Caco-2 (cell line): ENCODE data around the gene LRIG3. TPM values are rescaled to one million over a fixed set of nuclear protein-coding genes. Genes with fewer than 3 reads are reported as not detected.

Source experiments
- BruUV-seq: library from RNA; stranded (reverse); fragments of 400-500 nt; replicated peaks from 2 replicates; lab custom pipeline; 2021; lab: Mats Ljungman, UMichigan
- CTCF ChIA-PET: fragments of 300-600 bp; sonication (Branson Sonifier 250); formaldehyde crosslinking; loops from one replicate; lab custom pipeline; 2022; ENCODE audit warnings: antibody characterized with exemption; lab: Charles Lee
- POLR2A ChIA-PET: fragments of 300-600 bp; sonication (Branson Sonifier 250); formaldehyde crosslinking; loops from one replicate; lab custom pipeline; 2022; ENCODE audit warnings: antibody characterized with exemption; lab: Charles Lee
- DNase-seq, 2 experiments: peaks; one replicate each; pipeline versions ENCODE4 v3.0.0 to v3.0.0-alpha.2; 2020 to 2022
- H3K27me3 ChIP-seq: replicated peaks from 2 replicates; pipeline ENCODE4 v1.6.0; 2011; ENCODE audit warnings: low read length; ENCODE audit not compliant: control insufficient read depth, insufficient read depth
- H3K36me3 ChIP-seq: 2 replicates; pipeline ENCODE4 v1.5.1; 2011; ENCODE audit warnings: low read length; ENCODE audit not compliant: control insufficient read depth, insufficient read depth
- H3K4me1 ChIP-seq: fragments of 250-450 bp; sonication (Bioruptor Pico); 2 replicates; pipeline ENCODE4 v1.5.1; 2020; ENCODE audit warnings: mild to moderate bottlenecking
- H3K4me3 ChIP-seq: 2 replicates; pipeline ENCODE4 v1.5.1; 2011; ENCODE audit warnings: low read depth, mild to moderate bottlenecking, control low read depth, low read length
- H3K9me3 ChIP-seq: fragments of 250-450 bp; sonication (Bioruptor Pico); 2 replicates; pipeline ENCODE4 v1.5.1; 2020; ENCODE audit warnings: mild to moderate bottlenecking, moderate library complexity
- H3K27ac Mint-ChIP-seq: one replicate; pipeline ENCODE4 v1.8.0; 2022; ENCODE audit warnings: mixed read lengths; ENCODE audit not compliant: unreplicated experiment
- H3K27me3 Mint-ChIP-seq: one replicate; pipeline ENCODE4 v1.8.0; 2022; ENCODE audit warnings: mixed read lengths; ENCODE audit not compliant: insufficient read depth, unreplicated experiment
- H3K36me3 Mint-ChIP-seq: one replicate; pipeline ENCODE4 v1.8.0; 2022; ENCODE audit warnings: mild to moderate bottlenecking, mixed read lengths; ENCODE audit not compliant: insufficient read depth, unreplicated experiment
- H3K4me1 Mint-ChIP-seq: one replicate; pipeline ENCODE4 v1.8.0; 2022; ENCODE audit warnings: low read depth, mixed read lengths; ENCODE audit not compliant: unreplicated experiment
- H3K4me3 Mint-ChIP-seq: one replicate; pipeline ENCODE4 v1.8.0; 2022; ENCODE audit warnings: mild to moderate bottlenecking, moderate library complexity, mixed read lengths; ENCODE audit not compliant: unreplicated experiment
- H3K9me3 Mint-ChIP-seq: one replicate; pipeline ENCODE4 v1.8.0; 2022; ENCODE audit warnings: mixed read lengths; ENCODE audit not compliant: unreplicated experiment
- CTCF ChIP-seq, 2 experiments: fragments of 200-600 bp in 1 of 2; IDR thresholded peaks; 1 replicate in 1 of 2; 2 replicates in 1 of 2; pipeline versions ENCODE4 v1.5.1 to v1.8.0; 2011 to 2022; ENCODE audit warnings: antibody characterized with exemption in 1 of 2, control low read depth in 1 of 2, inconsistent platforms in 1 of 2, low read depth in 1 of 2, low read length in 1 of 2, mild to moderate bottlenecking in 1 of 2, moderate library complexity in 1 of 2; ENCODE audit not compliant: insufficient read depth in 1 of 2, severe bottlenecking in 1 of 2, unreplicated experiment in 1 of 2
- intact Hi-C: fragments of 100-400 bp; cut with micrococcal nuclease; formaldehyde crosslinking; loops from one replicate; pipeline ENCODE4 v1.10.0; 2022; ENCODE audit not compliant: unreplicated experiment
- total RNA-seq: library from RNA; stranded (reverse); gene quantifications from 2 replicates; pipeline ENCODE4 v1.2.3, GENCODE V29; 2022

Gene LRIG3
- total RNA-seq, 1 experiment from 2014 or later, result 19.1 TPM

- Mint-ChIP-seq H3K27me3 (no peaks in the 10 kb centered on the region), H3K4me3 (no peak overlapping the region), H3K36me3 (no peaks in the 10 kb centered on the region), H3K27ac (no peak overlapping the region), H3K4me1 (no peaks in the 10 kb centered on the region), H3K9me3 (no peaks in the 10 kb centered on the region)
- DNase-seq, result no peak
- intact Hi-C loops, result no loop called here
- TF ChIP-seq CTCF (IDR thresholded peaks at IDR 0.05; ENCODE audit: insufficient read depth in 1 of 2, low read depth in 1 of 2, low read length in 1 of 2, severe bottlenecking in 1 of 2, unreplicated experiment in 1 of 2), result no peak
- Histone ChIP-seq H3K9me3 (no peaks in the 10 kb centered on the region), H3K36me3 (no peaks in the 10 kb centered on the region), H3K27me3 (no peaks in the 10 kb centered on the region), H3K4me3 (no peak overlapping the region), H3K4me1 (no peaks in the 10 kb centered on the region)
- ChIA-PET POLR2A (no interaction called here), CTCF (no interaction called here)
- no TSS peak for BruUV-seq
Observed at GRCh38 chr12:58966939-58967338, 46.6 kb upstream of the LRIG3 start.

- Histone ChIP-seq H3K4me3 (no peak overlapping the region), H3K27me3 (no peaks in the 10 kb centered on the region), H3K9me3 (no peaks in the 10 kb centered on the region), H3K36me3 (no peaks in the 10 kb centered on the region), H3K4me1 (no peaks in the 10 kb centered on the region)
- no TSS peak for BruUV-seq
- Mint-ChIP-seq H3K27ac (no peak overlapping the region), H3K36me3 (no peaks in the 10 kb centered on the region), H3K9me3 (no peaks in the 10 kb centered on the region), H3K4me3 (no peak overlapping the region), H3K27me3 (no peaks in the 10 kb centered on the region), H3K4me1 (no peaks in the 10 kb centered on the region)
- TF ChIP-seq CTCF (IDR thresholded peaks at IDR 0.05; ENCODE audit: insufficient read depth in 1 of 2, low read depth in 1 of 2, low read length in 1 of 2, severe bottlenecking in 1 of 2, unreplicated experiment in 1 of 2), result no peak
- no peak for DNase-seq
- ChIA-PET CTCF (no interaction called here), POLR2A (no interaction called here)
- intact Hi-C loops, result no loop called here
Observed at GRCh38 chr12:58965568-58965967, 45.3 kb upstream of the LRIG3 start.

- H3K4me3 ChIP-seq, result no peak overlapping the region
- no peak for DNase-seq
- H3K36me3 ChIP-seq, result no peaks in the 10 kb centered on the region
- no peak overlapping the region for H3K27ac Mint-ChIP-seq
- no peaks in the 10 kb centered on the region for H3K36me3 Mint-ChIP-seq
- POLR2A ChIA-PET, result no interaction called here
- H3K27me3 Mint-ChIP-seq, result no peaks in the 10 kb centered on the region
- H3K4me3 Mint-ChIP-seq, result no peak overlapping the region
- H3K9me3 ChIP-seq, result no peaks in the 10 kb centered on the region
- H3K4me1 Mint-ChIP-seq, result no peaks in the 10 kb centered on the region
- no peaks in the 10 kb centered on the region for H3K27me3 ChIP-seq
- no TSS peak for BruUV-seq
- TF ChIP-seq CTCF (IDR thresholded peaks at IDR 0.05; ENCODE audit: insufficient read depth in 1 of 2, low read depth in 1 of 2, low read length in 1 of 2, severe bottlenecking in 1 of 2, unreplicated experiment in 1 of 2), result no peak
- no peaks in the 10 kb centered on the region for H3K4me1 ChIP-seq
- intact Hi-C loops, result no loop called here
- CTCF ChIA-PET, result no interaction called here
- H3K9me3 Mint-ChIP-seq, result no peaks in the 10 kb centered on the region
Observed at GRCh38 chr12:58963844-58964243, 43.5 kb upstream of the LRIG3 start.
